GM12878 (cell line): Measurements from ENCODE around the gene GFM1. TPM values are rescaled to one million over a fixed set of nuclear protein-coding genes. Genes with fewer than 3 reads are reported as not detected.

Experiments used
- ATAC-seq: fragments of 200-7000 bp; cut with Tn5 transposase; 3 replicates; pipeline ENCODE4 v1.9.1; 2020; ENCODE audit warnings: mild to moderate bottlenecking, moderate library complexity
- BruUV-seq: library from RNA; stranded (reverse); fragments of 400-500 nt; replicated peaks from 2 replicates; lab custom pipeline; 2021; lab: Mats Ljungman, UMichigan
- CTCF ChIA-PET: fragments of 300-600 bp; sonication (Branson Sonifier 250); formaldehyde crosslinking; extraction: SDS; loops from one replicate; lab custom pipeline; 2021; ENCODE audit warnings: inconsistent platforms; lab: Yijun Ruan, JAX
- POLR2A ChIA-PET: fragments of 350-600 bp; formaldehyde crosslinking; extraction: SDS; loops from one replicate; lab custom pipeline; 2021; ENCODE audit warnings: inconsistent platforms; lab: Charles Lee
- RAD21 ChIA-PET: fragments of 300-600 bp; sonication (Branson Sonifier 250); formaldehyde crosslinking; loops from one replicate; lab custom pipeline; 2023; ENCODE audit warnings: antibody characterized with exemption; ENCODE audit not compliant: unreplicated experiment; lab: Charles Lee
- SMC1A ChIA-PET: fragments of 300-600 bp; sonication (Branson Sonifier 250); formaldehyde crosslinking; loops from one replicate; lab custom pipeline; 2023; ENCODE audit not compliant: unreplicated experiment, uncharacterized antibody; lab: Charles Lee
- DNase-seq: peaks from one replicate; pipeline ENCODE4 v3.0.0-alpha.2; 2011; ENCODE audit warnings: low read depth, low spot score
- FAIRE-seq: peaks from 3 replicates; lab custom pipeline; 2011; peaks lifted over from hg19 to GRCh38; lab: Jason Lieb, UNC
- H2AFZ ChIP-seq: 2 replicates; pipeline ENCODE4 v1.6.0; 2011; ENCODE audit warnings: low read depth, low read length, control low read depth; ENCODE audit not compliant: control insufficient read depth
- H3K27ac ChIP-seq: 2 replicates; pipeline ENCODE4 v1.5.1; 2011; ENCODE audit warnings: control low read depth; ENCODE audit not compliant: control insufficient read depth, insufficient read depth
- H3K27me3 ChIP-seq, 2 experiments: replicated peaks in 1 of 2; 2 replicates each; pipeline versions ENCODE4 v1.6.0 to v1.6.1; 2011; ENCODE audit warnings: low read length in 1 of 2; ENCODE audit not compliant: control insufficient read depth in 2 of 2, insufficient read depth in 2 of 2
- H3K36me3 ChIP-seq, 2 experiments: 2 replicates each; pipeline ENCODE4 v1.5.1; 2011; ENCODE audit warnings: low read length in 1 of 2; ENCODE audit not compliant: control insufficient read depth in 2 of 2, insufficient read depth in 2 of 2
- H3K4me1 ChIP-seq: 2 replicates; pipeline ENCODE4 v1.6.1; 2011; ENCODE audit warnings: mild to moderate bottlenecking, low read length, moderate library complexity, mixed read lengths; ENCODE audit not compliant: control insufficient read depth, insufficient read depth
- H3K4me2 ChIP-seq: 2 replicates; pipeline ENCODE4 v1.6.0; 2011; ENCODE audit warnings: control low read depth; ENCODE audit not compliant: control insufficient read depth, insufficient read depth
- H3K4me3 ChIP-seq: fragments of 200-600 bp; sonication (generic); 2 replicates; pipeline ENCODE4 v1.5.1; 2016
- H3K79me2 ChIP-seq: 2 replicates; pipeline ENCODE4 v1.6.0; 2011; ENCODE audit warnings: low read length; ENCODE audit not compliant: control insufficient read depth, insufficient read depth
- H3K9ac ChIP-seq: 2 replicates; pipeline ENCODE4 v1.8.0; 2011; ENCODE audit warnings: low read length, control low read depth, mixed read lengths; ENCODE audit not compliant: control insufficient read depth, insufficient read depth
- H3K9me3 ChIP-seq: replicated peaks from 3 replicates; pipeline ENCODE4 v1.5.1; 2011; ENCODE audit warnings: mild to moderate bottlenecking, low read length; ENCODE audit not compliant: control insufficient read depth, insufficient read depth
- H4K20me1 ChIP-seq: 2 replicates; pipeline ENCODE4 v1.6.0; 2011; ENCODE audit not compliant: control insufficient read depth, insufficient read depth
- CBFB ChIP-seq: IDR thresholded peaks from 2 replicates; pipeline ENCODE4 v1.6.1; 2016; ENCODE audit warnings: antibody characterized with exemption, low read depth
- CREM ChIP-seq: IDR thresholded peaks from 2 replicates; pipeline ENCODE4 v1.6.1; 2014; ENCODE audit warnings: antibody characterized with exemption, low read depth
- ETV6 ChIP-seq, 2 experiments: fragments of 450-650 bp in 1 of 2; IDR thresholded peaks in 1 of 2; conservative IDR thresholded peaks in 1 of 2; 2 replicates each; pipeline ENCODE4 v1.6.1; 2014; ENCODE audit warnings: antibody characterized with exemption in 1 of 2, borderline replicate concordance in 1 of 2, low read depth in 1 of 2, mild to moderate bottlenecking in 1 of 2, moderate library complexity in 1 of 2
- HDGF ChIP-seq: fragments of 450-650 bp; IDR thresholded peaks from 2 replicates; pipeline ENCODE4 v1.6.1; 2016; ENCODE audit warnings: antibody characterized with exemption
- IKZF1 ChIP-seq: fragments of 450-650 bp; conservative IDR thresholded peaks from 2 replicates; pipeline ENCODE4 v1.6.1; 2017; ENCODE audit warnings: antibody characterized with exemption, mild to moderate bottlenecking
- MYB ChIP-seq: fragments of 150-350 bp; IDR thresholded peaks from 2 replicates; pipeline ENCODE4 v1.6.1; 2014; ENCODE audit warnings: mild to moderate bottlenecking, low read depth, low read length, borderline replicate concordance
- NFIC ChIP-seq: IDR thresholded peaks from 2 replicates; pipeline ENCODE4 v1.6.1; 2012; ENCODE audit warnings: low read depth, mild to moderate bottlenecking, inconsistent platforms, low read length, moderate library complexity
- NFYB ChIP-seq: IDR thresholded peaks from 2 replicates; pipeline ENCODE4 v1.6.1; 2011; ENCODE audit warnings: low read depth, mild to moderate bottlenecking, low read length, improper control_type of control experiment, moderate library complexity; ENCODE audit not compliant: insufficient read depth
- PAX5 ChIP-seq: IDR thresholded peaks from 2 replicates; pipeline ENCODE4 v1.6.1; 2011; ENCODE audit warnings: low read depth, low read length, borderline replicate concordance
- SREBF2 ChIP-seq: IDR thresholded peaks from 2 replicates; pipeline ENCODE4 v1.6.1; 2012; ENCODE audit warnings: mild to moderate bottlenecking, low read length
- TCF3 ChIP-seq: IDR thresholded peaks from 2 replicates; pipeline ENCODE4 v1.6.1; 2012; ENCODE audit warnings: low read depth, mild to moderate bottlenecking, low read length, borderline replicate concordance; ENCODE audit not compliant: insufficient read depth
- ZNF384 ChIP-seq: IDR thresholded peaks from 2 replicates; pipeline ENCODE4 v1.6.1; 2012; ENCODE audit warnings: low read depth, mild to moderate bottlenecking, low read length, improper control_type of control experiment, borderline replicate concordance
- WGBS: methylation state at CpG from one replicate; pipeline ENCODE4 v1.1.6; 2016; ENCODE audit warnings: low lambda C conversion rate; ENCODE audit not compliant: insufficient replicate concordance, insufficient coverage; ENCODE audit errors: missing lambda C conversion rate; 5-methylcytosine and 5-hydroxymethylcytosine counted together
- in situ Hi-C: fragments of 300-500 bp; cut with MboI; formaldehyde crosslinking; loops from 9 replicates; pipeline ENCODE4 v1.14.3; 2018; ENCODE audit warnings: mixed read lengths
- intact Hi-C: fragments of 100-400 bp; cut with micrococcal nuclease; formaldehyde crosslinking; loops from one replicate; pipeline ENCODE4 v1.14.2; 2022; ENCODE audit not compliant: unreplicated experiment
- polyA plus RNA-seq, 11 experiments: library from polyadenylated mRNA; depleted of rRNA in 4 of 11; unstranded in 6 of 11; stranded (reverse) in 5 of 11; fragments of >200 nt; fragmentation: Nextera tagmentation in 4 of 11; fragmentation: Illumina TruSeq in 1 of 11; extraction: Ambion mirVana in 4 of 11; extraction: Trizol in 1 of 11; gene quantifications; 1 replicate in 1 of 11; 2 replicates in 10 of 11; pipeline versions ENCODE4 v1.2.1 to v1.2.3, GENCODE V29; 2011 to 2016; ENCODE audit warnings: inconsistent platforms in 2 of 11, missing spikeins in 2 of 11, low read depth in 1 of 11
- total RNA-seq, 4 experiments: library from RNA; depleted of rRNA in 3 of 4; stranded (reverse); fragments of >200 nt in 3 of 4; fragmentation: Illumina TruSeq in 1 of 4; extraction: Trizol in 1 of 4; gene quantifications; 2 replicates each; pipeline versions ENCODE4 v1.2.1 to v1.2.3, GENCODE V29; 2013 to 2021
- TF ChIP-seq, protein P1 (sequence below): fragments of 450-650 bp; conservative IDR thresholded peaks from 2 replicates; pipeline ENCODE4 v1.6.1; 2017; ENCODE audit warnings: mild to moderate bottlenecking, moderate library complexity

GFM1 gene
- total and polyA plus RNA-seq, 10 of the 15 experiments (the other 5 are each of a cell fraction or from before 2014, with no cell fraction given), result 36.9 to 87.2 (median 57.3) TPM

DNA sequence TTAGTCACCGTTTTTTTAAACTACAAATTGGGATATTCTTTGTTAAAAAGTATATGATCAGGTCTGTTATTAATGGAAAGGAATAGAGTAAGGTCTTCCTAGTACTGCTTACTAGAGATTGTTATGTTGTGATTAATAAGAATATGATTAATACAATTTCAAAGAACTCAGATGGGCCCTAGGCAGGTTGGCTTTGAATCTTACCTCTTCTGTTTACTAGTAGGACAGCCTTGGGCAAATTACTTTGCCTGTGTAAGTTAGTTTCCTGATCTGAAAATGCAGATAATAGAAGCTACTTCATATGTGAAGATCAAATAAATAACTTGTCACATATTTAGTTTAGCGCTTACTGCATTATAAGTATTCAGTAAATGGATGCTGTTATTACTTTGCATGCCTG is 6.9 kb downstream of the GFM1 start:
- H4K20me1 ChIP-seq, result no peaks in the 10 kb centered on the region
- ATAC-seq (no peak), DNase-seq (no peak), FAIRE-seq (no peak)
- H3K36me3 ChIP-seq, result peaks cover 2 to 18% of the 10 kb centered on the region in 2 experiments
- in situ Hi-C loops (no loop called here), intact Hi-C loops (no loop called here)
- ChIA-PET POLR2A (no interaction called here), CTCF (interaction anchor here (0.8 to 1.5 kb wide), 6 partner anchors 9 to 141 kb away, joined by 3 to 6 read pairs (median 4); partner anchors contain the start of gene LXN), RAD21 (no interaction called here), SMC1A (interaction anchor here (1.0 to 1.3 kb wide), 2 partner anchors 10 to 13 kb away, joined by 3 to 5 read pairs; no protein-coding TSS in a partner anchor)
- no peak overlapping the region for H3K4me2 ChIP-seq
- TF ChIP-seq, protein P1, sequence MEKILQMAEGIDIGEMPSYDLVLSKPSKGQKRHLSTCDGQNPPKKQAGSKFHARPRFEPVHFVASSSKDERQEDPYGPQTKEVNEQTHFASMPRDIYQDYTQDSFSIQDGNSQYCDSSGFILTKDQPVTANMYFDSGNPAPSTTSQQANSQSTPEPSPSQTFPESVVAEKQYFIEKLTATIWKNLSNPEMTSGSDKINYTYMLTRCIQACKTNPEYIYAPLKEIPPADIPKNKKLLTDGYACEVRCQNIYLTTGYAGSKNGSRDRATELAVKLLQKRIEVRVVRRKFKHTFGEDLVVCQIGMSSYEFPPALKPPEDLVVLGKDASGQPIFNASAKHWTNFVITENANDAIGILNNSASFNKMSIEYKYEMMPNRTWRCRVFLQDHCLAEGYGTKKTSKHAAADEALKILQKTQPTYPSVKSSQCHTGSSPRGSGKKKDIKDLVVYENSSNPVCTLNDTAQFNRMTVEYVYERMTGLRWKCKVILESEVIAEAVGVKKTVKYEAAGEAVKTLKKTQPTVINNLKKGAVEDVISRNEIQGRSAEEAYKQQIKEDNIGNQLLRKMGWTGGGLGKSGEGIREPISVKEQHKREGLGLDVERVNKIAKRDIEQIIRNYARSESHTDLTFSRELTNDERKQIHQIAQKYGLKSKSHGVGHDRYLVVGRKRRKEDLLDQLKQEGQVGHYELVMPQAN, result no peak
- no peak for TF ChIP-seq PAX5
- no peak for TF ChIP-seq IKZF1
- no peak for TF ChIP-seq CREM
- TF ChIP-seq HDGF, result no peak
- TF ChIP-seq CBFB, result no peak
- no peak for TF ChIP-seq SREBF2
- TF ChIP-seq TCF3, result no peak
- no peak for TF ChIP-seq NFYB
- no peak for TF ChIP-seq ZNF384
- TF ChIP-seq NFIC, result no peak
- no peak for TF ChIP-seq MYB
- no peak for TF ChIP-seq ETV6 (conservative IDR thresholded peaks at IDR 0.05 in 1 of 2, IDR thresholded peaks at IDR 0.05 in 1 of 2; ENCODE audit: borderline replicate concordance in 1 of 2, low read depth in 1 of 2)
- BruUV-seq, result no TSS peak
- H3K27me3 ChIP-seq, result no peaks in the 10 kb centered on the region
- H3K9me3 ChIP-seq, result no peaks in the 10 kb centered on the region
- no peaks in the 10 kb centered on the region for H3K4me1 ChIP-seq
- peaks cover 7% of the 10 kb centered on the region for H3K79me2 ChIP-seq
- no peak overlapping the region for H2AFZ ChIP-seq
- no peak overlapping the region for H3K9ac ChIP-seq
- H3K27ac ChIP-seq, result no peak overlapping the region
- no peak overlapping the region for H3K4me3 ChIP-seq
- 100% methylated on average over 2 of the region's 2 CpGs for WGBS
